AG10803 (cell line): Measurements from ENCODE around the gene IGFBP4.

ENCODE experiments used
- DNase-seq: peaks from one replicate; pipeline ENCODE4 v3.0.0; 2010; ENCODE audit warnings: low read depth
- H3K4me3 ChIP-seq: 2 replicates; pipeline ENCODE4 v1.5.1; 2011; ENCODE audit warnings: mild to moderate bottlenecking, low read length, control low read depth
- TF ChIP-seq, protein P1 (sequence below): conservative IDR thresholded peaks from 2 replicates; pipeline ENCODE4 v1.5.1; 2011; ENCODE audit warnings: mild to moderate bottlenecking, low read length, control low read depth, inconsistent platforms

The IGFBP4 gene

DNA sequence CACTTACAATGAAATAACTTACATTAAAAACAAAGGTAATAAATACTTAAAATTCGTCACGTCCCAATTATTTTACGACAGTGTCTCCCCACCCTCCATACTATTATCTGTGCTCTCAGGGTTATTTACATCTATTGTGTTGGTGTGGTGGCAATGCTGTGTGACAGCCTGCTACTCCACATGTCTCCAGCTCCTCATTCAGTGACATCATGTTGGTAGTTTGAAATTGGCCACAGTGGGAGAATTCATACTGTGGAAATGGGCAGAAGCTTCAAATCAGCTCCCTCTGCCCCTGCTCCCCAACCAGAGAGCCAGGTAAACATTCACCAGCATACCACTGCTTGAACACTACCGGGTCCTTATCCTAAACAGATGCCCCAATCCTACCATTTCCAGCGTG lies 51.9 kb downstream of the IGFBP4 start:
- H3K4me3 ChIP-seq = no peak overlapping the region

DNA sequence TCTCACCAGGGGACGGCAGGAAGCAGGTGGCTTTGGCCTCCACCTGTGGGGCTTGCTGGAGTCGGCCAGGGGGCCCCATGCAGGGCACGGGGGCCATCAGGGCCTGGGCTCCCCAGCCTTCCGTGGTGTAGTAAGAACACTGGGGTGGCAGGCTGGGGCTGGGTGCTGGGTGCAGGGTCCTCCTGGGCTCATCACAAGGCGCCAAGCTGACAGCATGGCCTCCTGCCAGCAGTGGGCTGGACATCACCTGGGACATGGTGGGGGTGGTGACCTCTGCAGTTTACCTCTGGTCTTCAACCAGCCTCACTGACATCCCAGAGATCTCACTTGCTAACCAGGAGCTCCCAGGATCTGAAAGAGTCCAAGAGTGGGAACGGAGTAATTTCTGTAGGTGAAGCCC lies 52.9 kb downstream of the IGFBP4 start:
- TF ChIP-seq, protein P1, sequence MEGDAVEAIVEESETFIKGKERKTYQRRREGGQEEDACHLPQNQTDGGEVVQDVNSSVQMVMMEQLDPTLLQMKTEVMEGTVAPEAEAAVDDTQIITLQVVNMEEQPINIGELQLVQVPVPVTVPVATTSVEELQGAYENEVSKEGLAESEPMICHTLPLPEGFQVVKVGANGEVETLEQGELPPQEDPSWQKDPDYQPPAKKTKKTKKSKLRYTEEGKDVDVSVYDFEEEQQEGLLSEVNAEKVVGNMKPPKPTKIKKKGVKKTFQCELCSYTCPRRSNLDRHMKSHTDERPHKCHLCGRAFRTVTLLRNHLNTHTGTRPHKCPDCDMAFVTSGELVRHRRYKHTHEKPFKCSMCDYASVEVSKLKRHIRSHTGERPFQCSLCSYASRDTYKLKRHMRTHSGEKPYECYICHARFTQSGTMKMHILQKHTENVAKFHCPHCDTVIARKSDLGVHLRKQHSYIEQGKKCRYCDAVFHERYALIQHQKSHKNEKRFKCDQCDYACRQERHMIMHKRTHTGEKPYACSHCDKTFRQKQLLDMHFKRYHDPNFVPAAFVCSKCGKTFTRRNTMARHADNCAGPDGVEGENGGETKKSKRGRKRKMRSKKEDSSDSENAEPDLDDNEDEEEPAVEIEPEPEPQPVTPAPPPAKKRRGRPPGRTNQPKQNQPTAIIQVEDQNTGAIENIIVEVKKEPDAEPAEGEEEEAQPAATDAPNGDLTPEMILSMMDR = no peak
- H3K4me3 ChIP-seq = no peak overlapping the region
- DNase-seq = no peak

More for the DNA sequence above, 51.9 kb downstream of the IGFBP4 start:
- TF ChIP-seq, protein P1 = no peak
- DNase-seq = no peak

DNA sequence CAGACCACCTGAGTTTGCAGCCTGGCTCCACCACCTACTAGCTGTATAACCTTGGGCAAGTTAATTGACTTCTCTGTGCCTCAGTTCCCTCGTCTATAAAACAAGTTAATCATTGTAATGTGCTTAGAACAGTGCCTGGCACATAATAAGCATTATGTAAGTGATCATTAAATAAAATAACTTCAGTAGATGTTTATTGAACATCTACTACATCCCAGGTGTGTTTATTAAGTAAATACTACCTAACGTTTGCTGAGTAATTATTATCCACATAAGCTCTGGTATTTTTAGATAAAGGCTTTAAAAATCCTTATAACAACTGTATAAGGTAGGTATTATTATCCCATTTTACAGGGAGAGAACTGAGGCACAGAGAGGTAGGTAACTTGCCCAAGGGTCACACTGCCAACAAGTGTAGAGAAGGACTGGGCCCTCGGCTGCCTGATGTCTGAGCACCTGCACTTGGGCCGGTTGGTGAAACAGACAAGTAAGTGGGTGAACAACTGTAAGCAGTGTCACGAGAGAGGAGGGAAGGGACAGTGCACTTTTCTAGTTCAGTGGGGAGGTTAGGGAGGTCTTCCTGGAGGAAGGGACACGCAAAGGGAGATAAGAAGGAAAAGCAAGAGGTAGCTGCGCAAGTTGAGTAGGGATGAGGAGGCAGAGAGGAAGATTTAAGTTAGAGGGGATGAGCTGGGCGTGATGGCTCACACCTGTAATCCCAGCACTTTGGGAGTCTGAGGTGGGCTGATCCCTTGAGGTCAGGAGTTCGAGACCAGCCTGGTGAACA lies 53.6 kb downstream of the IGFBP4 start:
- DNase-seq = no peak
- TF ChIP-seq, protein P1 = no peak
- H3K4me3 ChIP-seq = no peak overlapping the region

DNA sequence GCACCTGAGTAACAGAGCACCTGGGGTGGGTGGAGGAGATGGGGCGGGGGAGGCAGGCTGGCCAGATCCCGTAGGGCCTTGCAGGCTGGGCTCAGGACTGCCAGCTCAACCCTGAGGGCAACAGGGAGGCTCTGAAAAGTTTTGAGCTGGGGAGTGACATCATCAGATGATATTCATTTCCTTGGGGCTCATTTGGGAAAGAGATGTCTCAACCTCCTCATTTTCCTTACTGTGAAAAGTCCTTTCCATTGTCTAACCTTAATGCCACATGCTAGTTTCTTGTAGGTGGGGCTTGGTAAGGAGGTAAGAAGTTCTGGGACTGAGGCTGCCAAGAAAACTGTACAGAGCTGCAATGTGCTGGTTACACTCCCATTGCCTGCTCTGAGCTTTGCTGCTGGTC lies 54.4 kb downstream of the IGFBP4 start:
- TF ChIP-seq, protein P1 = no peak
- peak; percentile 46 for DNase-seq
- H3K4me3 ChIP-seq = no peak overlapping the region

DNA sequence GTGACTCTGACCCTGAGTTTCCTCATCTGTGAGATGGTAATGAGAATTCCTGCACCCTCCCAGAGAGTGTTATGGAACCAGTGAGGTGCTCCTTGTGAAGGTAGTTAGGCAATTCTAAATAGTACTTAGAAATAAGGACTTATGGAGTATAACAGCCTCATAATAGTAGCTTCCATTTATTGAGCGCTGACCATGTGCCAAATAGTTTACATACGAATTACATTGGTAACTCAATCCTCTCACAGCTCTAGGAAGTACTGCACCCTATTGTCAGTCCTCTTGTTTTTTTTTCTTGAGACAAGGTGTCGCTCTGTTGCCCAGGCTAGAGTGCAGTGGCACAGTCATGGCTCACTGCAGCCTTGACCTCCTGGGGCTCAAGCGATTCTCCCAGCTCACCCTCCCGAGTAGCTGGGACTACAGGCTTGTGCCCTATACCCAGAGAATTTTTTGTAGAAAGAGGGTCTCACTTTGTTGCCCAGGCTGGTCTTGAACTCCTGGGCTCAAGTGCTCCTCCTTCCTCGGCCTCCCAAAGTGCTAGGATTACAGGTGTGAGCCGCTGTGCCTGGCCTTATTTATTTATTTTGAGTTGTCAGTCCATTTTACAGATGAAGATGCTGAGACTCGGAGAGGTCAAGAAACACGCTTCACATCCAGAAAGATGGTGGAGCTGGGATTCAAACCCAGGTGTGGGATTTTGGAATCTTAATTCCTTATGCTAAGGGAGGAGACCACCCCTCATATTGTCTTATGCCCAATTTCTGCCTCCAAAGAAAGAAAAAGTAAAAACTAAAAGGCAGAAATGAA lies 55.2 kb downstream of the IGFBP4 start:
- no peak for DNase-seq
- TF ChIP-seq, protein P1 = no peak
- no peak overlapping the region for H3K4me3 ChIP-seq

DNA sequence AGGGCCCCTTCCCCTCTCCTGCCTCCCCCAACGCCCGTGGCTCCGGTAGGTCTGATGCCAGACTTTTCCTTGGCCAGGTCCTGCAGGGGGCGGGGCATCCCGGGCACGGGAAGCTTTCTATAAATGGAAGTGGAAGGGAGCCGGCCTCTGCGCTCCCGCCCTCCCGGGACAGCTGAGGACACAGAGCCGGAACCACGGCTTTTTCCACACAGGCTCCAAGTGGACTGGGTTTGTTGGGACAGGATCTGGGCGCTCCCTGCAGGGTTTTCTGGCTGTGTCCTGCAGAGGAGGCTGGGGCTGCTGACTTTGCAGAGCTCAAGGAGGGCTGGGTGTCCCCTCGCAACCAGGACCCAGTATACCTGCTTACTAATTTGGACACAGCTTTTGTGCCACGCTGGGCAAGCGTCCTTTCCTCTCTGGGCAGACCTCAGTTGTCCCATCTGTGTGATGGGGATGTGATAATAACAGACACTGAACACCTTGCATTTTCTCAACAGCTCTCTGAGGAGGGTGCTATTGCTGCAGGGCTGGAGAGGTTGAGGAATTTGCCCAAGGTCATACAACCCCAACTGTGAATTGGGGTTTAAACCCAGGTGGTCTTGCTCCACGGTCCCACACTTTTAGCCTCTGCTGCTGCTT lies 56.4 kb downstream of the IGFBP4 start:
- no peak overlapping the region for H3K4me3 ChIP-seq
- TF ChIP-seq, protein P1 = no peak
- peak; percentile 66 for DNase-seq
